ENCODE measurements around the gene GSTA2.

Gene GSTA2

GRCh38 chr6:52727908-52728307 lies 35.4 kb downstream of the GSTA2 start:
- Histone ChIP-seq H3K4ac (ENCODE audit: low read depth, low read length) (no peak overlapping the region), H3K36me3 (ENCODE audit: control insufficient read depth in 1 of 2, insufficient read depth in 2 of 2, low read length in 2 of 2) (no peaks in the 10 kb centered on the region), H3K9ac (ENCODE audit: low read length) (no peak overlapping the region), H3K79me2 (ENCODE audit: control insufficient read depth, insufficient read depth, low read length, poor library complexity) (no peaks in the 10 kb centered on the region), H3K4me1 (ENCODE audit: control insufficient read depth in 1 of 2, insufficient read depth in 2 of 2, low read length in 2 of 2) (peaks cover 2 to 3% of the 10 kb centered on the region in 2 experiments), H3K23ac (ENCODE audit: low read length) (no peak overlapping the region), H3K4me3 (ENCODE audit: low read depth, low read length) (no peak overlapping the region), H2AK5ac (ENCODE audit: low read length) (no peak overlapping the region), H3K79me1 (ENCODE audit: low read length) (no peaks in the 10 kb centered on the region), H3K18ac (ENCODE audit: low read length) (no peak overlapping the region), H2BK5ac (ENCODE audit: low read depth, low read length, poor library complexity) (no peak overlapping the region), H2BK120ac (ENCODE audit: insufficient read depth, low read length, poor library complexity) (no peak overlapping the region), H3K9me3 (ENCODE audit: insufficient read depth, low read depth, low read length) (no peaks in the 10 kb centered on the region), H4K8ac (ENCODE audit: low read depth, low read length) (no peak overlapping the region), H4K12ac (ENCODE audit: low read depth, low read length) (no peak overlapping the region), H2AFZ (ENCODE audit: insufficient read depth, low read length, poor library complexity) (no peak overlapping the region), H2BK12ac (ENCODE audit: low read length) (no peak overlapping the region), H4K91ac (ENCODE audit: low read depth, low read length) (no peak overlapping the region), H3K4me2 (ENCODE audit: low read length) (no peak overlapping the region), H3K27me3 (ENCODE audit: insufficient read depth, low read length) (no peaks in the 10 kb centered on the region), H3K27ac (ENCODE audit: low read depth, low read length) (no peak overlapping the region), H3K14ac (ENCODE audit: low read length) (no peak overlapping the region)
- no CpG with 5 or more reads among the region's 2 CpGs for WGBS (ENCODE audit: extremely low coverage, insufficient coverage, insufficient read length)
- DNase-seq, result no peak

DNA sequence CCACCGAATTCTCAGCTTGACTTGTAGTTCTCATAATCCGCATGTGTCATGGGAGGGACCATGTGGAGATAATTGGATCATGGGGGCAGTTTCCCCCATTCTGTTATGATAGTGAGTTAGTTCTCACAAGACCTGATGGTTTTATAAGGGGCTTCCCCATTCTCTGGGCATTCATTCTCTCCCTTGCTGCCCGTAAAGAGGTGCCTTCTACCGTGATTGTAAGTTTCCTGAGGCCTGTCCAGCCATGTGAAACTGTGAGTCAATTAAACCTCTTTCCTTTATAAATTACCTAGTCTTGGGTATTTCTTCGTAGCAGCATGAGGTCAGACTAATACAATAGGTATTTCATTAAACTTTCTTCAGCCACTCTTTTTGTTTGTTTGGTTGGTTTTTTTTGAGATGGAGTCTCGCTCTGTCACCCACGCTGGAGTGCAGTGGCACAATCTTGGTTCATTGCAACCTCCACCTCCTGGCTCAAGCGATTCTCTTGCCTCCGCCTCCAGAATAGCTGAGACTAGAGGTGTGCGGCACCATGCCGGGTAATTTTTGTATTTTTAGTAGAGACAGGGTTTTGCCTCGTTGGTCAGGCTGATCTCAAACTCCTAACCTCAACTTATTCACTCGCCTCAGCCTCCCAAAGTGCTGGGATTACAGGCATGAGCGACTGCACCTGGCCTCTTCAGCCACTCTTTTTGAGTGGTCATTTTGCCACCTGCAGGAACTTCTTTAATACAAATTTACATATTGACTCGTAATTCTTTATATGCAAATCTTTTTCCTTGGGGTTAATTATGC lies 36.3 kb downstream of the GSTA2 start:
- Histone ChIP-seq H2BK5ac (ENCODE audit: low read depth, low read length, poor library complexity) (no peak overlapping the region), H3K4me3 (ENCODE audit: low read depth, low read length) (no peak overlapping the region), H3K4ac (ENCODE audit: low read depth, low read length) (no peak overlapping the region), H3K27ac (ENCODE audit: low read depth, low read length) (no peak overlapping the region), H3K23ac (ENCODE audit: low read length) (no peak overlapping the region), H3K79me2 (ENCODE audit: control insufficient read depth, insufficient read depth, low read length, poor library complexity) (no peaks in the 10 kb centered on the region), H3K9me3 (ENCODE audit: insufficient read depth, low read depth, low read length) (no peaks in the 10 kb centered on the region), H3K9ac (ENCODE audit: low read length) (no peak overlapping the region), H2BK120ac (ENCODE audit: insufficient read depth, low read length, poor library complexity) (no peak overlapping the region), H4K91ac (ENCODE audit: low read depth, low read length) (no peak overlapping the region), H3K79me1 (ENCODE audit: low read length) (no peaks in the 10 kb centered on the region), H2AFZ (ENCODE audit: insufficient read depth, low read length, poor library complexity) (no peak overlapping the region), H3K36me3 (ENCODE audit: control insufficient read depth in 1 of 2, insufficient read depth in 2 of 2, low read length in 2 of 2) (no peaks in the 10 kb centered on the region), H2AK5ac (ENCODE audit: low read length) (no peak overlapping the region), H4K8ac (ENCODE audit: low read depth, low read length) (no peak overlapping the region), H3K18ac (ENCODE audit: low read length) (no peak overlapping the region), H3K14ac (ENCODE audit: low read length) (no peak overlapping the region), H2BK12ac (ENCODE audit: low read length) (no peak overlapping the region), H3K4me1 (ENCODE audit: control insufficient read depth in 1 of 2, insufficient read depth in 2 of 2, low read length in 2 of 2) (peaks cover 2 to 3% of the 10 kb centered on the region in 2 experiments), H4K12ac (ENCODE audit: low read depth, low read length) (no peak overlapping the region), H3K27me3 (ENCODE audit: insufficient read depth, low read length) (no peaks in the 10 kb centered on the region), H3K4me2 (ENCODE audit: low read length) (no peak overlapping the region)
- no peak for DNase-seq
- no CpG with 5 or more reads among the region's 15 CpGs for WGBS (ENCODE audit: extremely low coverage, insufficient coverage, insufficient read length)

- no peak overlapping the region for H3K9ac ChIP-seq (ENCODE audit: low read length)
- H3K27ac ChIP-seq (ENCODE audit: low read depth, low read length), result no peak overlapping the region
- no peak overlapping the region for H3K18ac ChIP-seq (ENCODE audit: low read length)
- no peak overlapping the region for H2BK5ac ChIP-seq (ENCODE audit: low read depth, low read length, poor library complexity)
- no peaks in the 10 kb centered on the region for H3K27me3 ChIP-seq (ENCODE audit: insufficient read depth, low read length)
- H4K8ac ChIP-seq (ENCODE audit: low read depth, low read length), result no peak overlapping the region
- no peak overlapping the region for H3K14ac ChIP-seq (ENCODE audit: low read length)
- H3K4ac ChIP-seq (ENCODE audit: low read depth, low read length), result no peak overlapping the region
- WGBS (ENCODE audit: extremely low coverage, insufficient coverage, insufficient read length), result no CpG with 5 or more reads among the region's 2 CpGs
- H3K23ac ChIP-seq (ENCODE audit: low read length), result no peak overlapping the region
- H4K91ac ChIP-seq (ENCODE audit: low read depth, low read length), result no peak overlapping the region
- no peak overlapping the region for H2AK5ac ChIP-seq (ENCODE audit: low read length)
- H3K79me1 ChIP-seq (ENCODE audit: low read length), result no peaks in the 10 kb centered on the region
- H3K4me3 ChIP-seq (ENCODE audit: low read depth, low read length), result no peak overlapping the region
- H3K36me3 ChIP-seq (ENCODE audit: control insufficient read depth in 1 of 2, insufficient read depth in 2 of 2, low read length in 2 of 2), result no peaks in the 10 kb centered on the region
- no peak overlapping the region for H2BK12ac ChIP-seq (ENCODE audit: low read length)
- no peak overlapping the region for H2BK120ac ChIP-seq (ENCODE audit: insufficient read depth, low read length, poor library complexity)
- H2AFZ ChIP-seq (ENCODE audit: insufficient read depth, low read length, poor library complexity), result no peak overlapping the region
- no peak overlapping the region for H3K4me2 ChIP-seq (ENCODE audit: low read length)
- H3K4me1 ChIP-seq (ENCODE audit: control insufficient read depth in 1 of 2, insufficient read depth in 2 of 2, low read length in 2 of 2), result peaks cover 2 to 3% of the 10 kb centered on the region in 2 experiments
- no peaks in the 10 kb centered on the region for H3K79me2 ChIP-seq (ENCODE audit: control insufficient read depth, insufficient read depth, low read length, poor library complexity)
- no peak for DNase-seq
- H3K9me3 ChIP-seq (ENCODE audit: insufficient read depth, low read depth, low read length), result no peaks in the 10 kb centered on the region
- H4K12ac ChIP-seq (ENCODE audit: low read depth, low read length), result no peak overlapping the region
These were observed 37.1 kb downstream of the GSTA2 start for GRCh38 chr6:52726193-52726542.

DNA sequence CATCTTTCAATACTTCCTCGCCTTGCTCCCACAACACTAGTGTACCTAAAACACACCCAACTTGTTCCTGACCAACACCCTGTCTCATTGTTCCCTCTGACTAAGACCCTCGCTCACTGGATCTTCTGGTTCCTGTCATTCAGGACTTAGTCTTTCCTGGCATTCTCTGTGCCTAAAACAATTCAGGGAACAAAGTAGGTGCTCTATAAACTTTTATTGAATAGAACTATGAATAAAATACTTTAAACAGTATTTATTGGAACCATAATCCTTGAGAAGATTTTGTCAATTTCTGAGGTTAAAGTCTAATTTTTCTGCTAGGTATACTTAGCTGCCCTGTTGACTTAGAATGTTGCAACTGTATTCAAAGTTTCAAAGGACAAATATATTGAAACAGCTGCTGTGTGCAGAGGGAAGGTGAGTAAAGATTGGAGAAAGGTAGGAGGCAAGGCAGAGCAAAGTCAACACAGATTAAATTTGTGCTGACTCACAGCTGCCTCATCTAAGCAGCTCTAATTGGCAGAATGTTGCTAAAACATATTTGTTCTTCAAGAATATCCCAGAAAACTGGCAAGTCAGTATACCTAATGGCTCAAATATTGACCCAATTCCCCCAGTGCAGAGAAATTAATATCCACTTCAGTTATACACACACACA lies 37.6 kb downstream of the GSTA2 start:
- no peaks in the 10 kb centered on the region for H3K36me3 ChIP-seq (ENCODE audit: control insufficient read depth in 1 of 2, insufficient read depth in 2 of 2, low read length in 2 of 2)
- no peak overlapping the region for H3K4me2 ChIP-seq (ENCODE audit: low read length)
- no peak overlapping the region for H2AFZ ChIP-seq (ENCODE audit: insufficient read depth, low read length, poor library complexity)
- H4K12ac ChIP-seq (ENCODE audit: low read depth, low read length), result no peak overlapping the region
- no peak overlapping the region for H3K14ac ChIP-seq (ENCODE audit: low read length)
- no peak overlapping the region for H3K4me3 ChIP-seq (ENCODE audit: low read depth, low read length)
- no peaks in the 10 kb centered on the region for H3K79me1 ChIP-seq (ENCODE audit: low read length)
- no peak overlapping the region for H3K18ac ChIP-seq (ENCODE audit: low read length)
- no peak overlapping the region for H2BK120ac ChIP-seq (ENCODE audit: insufficient read depth, low read length, poor library complexity)
- H3K9ac ChIP-seq (ENCODE audit: low read length), result no peak overlapping the region
- H3K9me3 ChIP-seq (ENCODE audit: insufficient read depth, low read depth, low read length), result no peaks in the 10 kb centered on the region
- DNase-seq, result no peak
- no peak overlapping the region for H2BK5ac ChIP-seq (ENCODE audit: low read depth, low read length, poor library complexity)
- no peak overlapping the region for H3K23ac ChIP-seq (ENCODE audit: low read length)
- peaks cover 2 to 3% of the 10 kb centered on the region in 2 experiments for H3K4me1 ChIP-seq (ENCODE audit: control insufficient read depth in 1 of 2, insufficient read depth in 2 of 2, low read length in 2 of 2)
- no peaks in the 10 kb centered on the region for H3K79me2 ChIP-seq (ENCODE audit: control insufficient read depth, insufficient read depth, low read length, poor library complexity)
- no peak overlapping the region for H3K4ac ChIP-seq (ENCODE audit: low read depth, low read length)
- H3K27me3 ChIP-seq (ENCODE audit: insufficient read depth, low read length), result no peaks in the 10 kb centered on the region
- no peak overlapping the region for H2AK5ac ChIP-seq (ENCODE audit: low read length)
- no peak overlapping the region for H3K27ac ChIP-seq (ENCODE audit: low read depth, low read length)
- H4K91ac ChIP-seq (ENCODE audit: low read depth, low read length), result no peak overlapping the region
- H4K8ac ChIP-seq (ENCODE audit: low read depth, low read length), result no peak overlapping the region
- WGBS (ENCODE audit: extremely low coverage, insufficient coverage, insufficient read length), result no CpG with 5 or more reads among the region's 2 CpGs
- no peak overlapping the region for H2BK12ac ChIP-seq (ENCODE audit: low read length)
